Activated effector memory CD4-positive, alpha-beta T cell treated with anti-CD3 and anti-CD28 coated beads, Interleukin-2, amount 50 U/mL, for 16 hours (primary cell): ENCODE data around the gene EQTN.

Source experiments
- DNase-seq: peaks from one replicate; pipeline ENCODE4 v3.0.0-alpha.2; 2020

EQTN gene

GRCh38 chr9:27297050-27297449 is at the start of gene EQTN:
TSS of gene EQTN (minus strand) at chr9:27297150. CDS start at chr9:27297055, 95 bp downstream.
- DNase-seq = no peak

GRCh38 chr9:27344776-27345175 is 47.8 kb upstream of the EQTN start:
- no peak for DNase-seq

- DNase-seq = no peak
Measured at GRCh38 chr9:27341545-27342294, 44.8 kb upstream of the EQTN start.

GRCh38 chr9:27340961-27341511 is 44.1 kb upstream of the EQTN start:
- DNase-seq = no peak

- no peak for DNase-seq
Measured at GRCh38 chr9:27340285-27340674, 43.3 kb upstream of the EQTN start.

GRCh38 chr9:27339661-27340284 is 42.8 kb upstream of the EQTN start:
- DNase-seq = no peak

GRCh38 chr9:27338527-27338903 is 41.6 kb upstream of the EQTN start:
- no peak for DNase-seq

- no peak for DNase-seq
Measured at GRCh38 chr9:27337833-27338526, 41.0 kb upstream of the EQTN start.

GRCh38 chr9:27337236-27337635 is 40.3 kb upstream of the EQTN start:
- DNase-seq = no peak

- DNase-seq = no peak
Measured at GRCh38 chr9:27336829-27337228, 39.9 kb upstream of the EQTN start.

- no peak for DNase-seq
Measured at GRCh38 chr9:27336126-27336525, 39.2 kb upstream of the EQTN start.

GRCh38 chr9:27335075-27335474 is 38.1 kb upstream of the EQTN start:
- DNase-seq = no peak

GRCh38 chr9:27333241-27334052 is 36.5 kb upstream of the EQTN start:
- peak; percentile 73 for DNase-seq

- DNase-seq = no peak
Measured at GRCh38 chr9:27331393-27331792, 34.4 kb upstream of the EQTN start.

- no peak for DNase-seq
Measured at GRCh38 chr9:27329291-27329690, 32.3 kb upstream of the EQTN start.

- DNase-seq = no peak
Measured at GRCh38 chr9:27328483-27328882, 31.5 kb upstream of the EQTN start.

GRCh38 chr9:27311184-27311583 is 14.2 kb upstream of the EQTN start:
- no peak for DNase-seq

GRCh38 chr9:27310582-27310981 is 13.6 kb upstream of the EQTN start:
- DNase-seq = no peak

- DNase-seq = no peak
Measured at GRCh38 chr9:27308691-27309390, 11.9 kb upstream of the EQTN start.

- DNase-seq = no peak
Measured at GRCh38 chr9:27304521-27304920, 7.6 kb upstream of the EQTN start.

GRCh38 chr9:27303219-27303618 is 6.3 kb upstream of the EQTN start:
- DNase-seq = no peak

- DNase-seq = no peak
Measured at GRCh38 chr9:27293996-27294395, 3.0 kb downstream of the EQTN start.
